ENCODE results near the gene LRP11. TPM values are rescaled to one million over a fixed set of nuclear protein-coding genes. Genes with fewer than 3 reads are reported as not detected.
A peak's percentile ranks its signal among the peaks of the same experiment; 100 is the strongest.

Gene LRP11
- total and polyA plus RNA-seq, 2 of the 13 experiments (the other 11 are each of a cell fraction or from before 2014, with no cell fraction given): 32.4 to 48.9 TPM

- peak; percentile 74; the same call in 1 of the 2 replicates for TF ChIP-seq ARID5B (CRISPR knock-in tag; IDR thresholded peaks at IDR 0.05)
- TF ChIP-seq FOXO1 (CRISPR knock-in tag; IDR thresholded peaks at IDR 0.05): peak; percentile 27; the same call in 1 of the 2 replicates
- 0 out of 2 replicates have a peak, but pooled peaks have one; percentile 30 for TF ChIP-seq ZNF775 (CRISPR knock-in tag; IDR thresholded peaks at IDR 0.05; ENCODE audit: borderline replicate concordance)
- TF ChIP-seq KDM6A (CRISPR knock-in tag; IDR thresholded peaks at IDR 0.05; ENCODE audit: low read depth): 0 out of 2 replicates have a peak, but pooled peaks have one; percentile 38
- TF ChIP-seq SP1 (IDR thresholded peaks at IDR 0.05): no peak
- no peak for TF ChIP-seq SP1 (CRISPR knock-in tag; IDR thresholded peaks at IDR 0.05)
- TF ChIP-seq HNF4A (CRISPR knock-in tag; IDR thresholded peaks at IDR 0.05): peak; percentile 47; the same call in 1 of the 2 replicates
- no peak for TF ChIP-seq ZIK1 (CRISPR knock-in tag; IDR thresholded peaks at IDR 0.05; ENCODE audit: borderline replicate concordance, low read depth)
- TF ChIP-seq RFXAP (CRISPR knock-in tag; IDR thresholded peaks at IDR 0.05; ENCODE audit: borderline replicate concordance): no peak
- peak; percentile 4; the same call in 1 of the 2 replicates for TF ChIP-seq ZNF292 (CRISPR knock-in tag; IDR thresholded peaks at IDR 0.05; ENCODE audit: borderline replicate concordance, low read depth)
- peak; percentile 86 for TF ChIP-seq NR2F2 (IDR thresholded peaks at IDR 0.05; ENCODE audit: borderline replicate concordance, low read depth)
- TF ChIP-seq ARNTL (CRISPR knock-in tag; IDR thresholded peaks at IDR 0.05): no peak
- no peak for TF ChIP-seq SRSF9 (IDR thresholded peaks at IDR 0.05; ENCODE audit: borderline replicate concordance, insufficient read depth, low read depth, low read length, poor library complexity, severe bottlenecking)
Observed at GRCh38 chr6:149859938-149860337, 4.2 kb downstream of the LRP11 start (continued).
